Endothelial cell of umbilical vein (primary cell): ENCODE measurements around the gene RNASEH1. TPM values are rescaled to one million over a fixed set of nuclear protein-coding genes. Genes with fewer than 3 reads are reported as not detected.

Source experiments
- BruUV-seq: library from RNA; stranded (reverse); fragments of 400-500 nt; replicated peaks from 2 replicates; lab custom pipeline; 2021; lab: Mats Ljungman, UMichigan
- CTCF ChIA-PET: fragments of 300-600, 350-600 bp; sonication (Branson Sonifier 250); formaldehyde crosslinking; loops from one replicate; lab custom pipeline; 2021; ENCODE audit warnings: antibody characterized with exemption, inconsistent platforms; lab: Charles Lee
- POLR2A ChIA-PET: fragments of 300-600, 350-600 bp; sonication (Branson Sonifier 250); formaldehyde crosslinking; loops from one replicate; lab custom pipeline; 2021; ENCODE audit warnings: antibody characterized with exemption, inconsistent platforms; lab: Charles Lee
- DNase-seq: peaks from one replicate; pipeline ENCODE4 v3.0.0-alpha.2; 2011; ENCODE audit warnings: low read depth, low spot score
- FAIRE-seq: peaks from 2 replicates; lab custom pipeline; 2011; peaks lifted over from hg19 to GRCh38; lab: Jason Lieb, UNC
- H2AFZ ChIP-seq: 2 replicates; pipeline ENCODE4 v1.6.0; 2012; ENCODE audit warnings: low read depth, low read length, control low read depth, inconsistent platforms
- H3K27ac ChIP-seq: 2 replicates; pipeline ENCODE4 v1.5.1; 2011; ENCODE audit warnings: low read depth, mild to moderate bottlenecking, control low read depth, low read length, moderate library complexity; ENCODE audit not compliant: insufficient read depth
- H3K27me3 ChIP-seq, 2 experiments: 2 replicates each; pipeline versions ENCODE4 v1.6.0 to v1.6.1; 2011; ENCODE audit warnings: low read length in 2 of 2, mixed read lengths in 1 of 2; ENCODE audit not compliant: control insufficient read depth in 2 of 2, insufficient read depth in 2 of 2
- H3K36me3 ChIP-seq, 2 experiments: 2 replicates in 1 of 2; 3 replicates in 1 of 2; pipeline ENCODE4 v1.5.1; 2011; ENCODE audit warnings: low read length in 2 of 2, mild to moderate bottlenecking in 1 of 2, moderate library complexity in 1 of 2; ENCODE audit not compliant: control insufficient read depth in 2 of 2, insufficient read depth in 2 of 2; ENCODE audit errors: extremely low read depth in 1 of 2
- H3K4me1 ChIP-seq: 3 replicates; pipeline ENCODE4 v1.5.1; 2011; ENCODE audit warnings: mild to moderate bottlenecking, low read length; ENCODE audit not compliant: control insufficient read depth, insufficient read depth; ENCODE audit errors: extremely low read depth
- H3K4me2 ChIP-seq: 2 replicates; pipeline ENCODE4 v1.6.1; 2011; ENCODE audit warnings: low read length, control low read depth, mixed read lengths; ENCODE audit not compliant: insufficient read depth
- H3K4me3 ChIP-seq, 3 experiments: fragments of 200-600 bp in 1 of 3; sonication (generic), shearing (Covaris generic) in 1 of 3; replicated peaks in 1 of 3; 2 replicates each; pipeline ENCODE4 v1.5.1; 2011 to 2016; ENCODE audit warnings: control low read depth in 3 of 3, low read length in 3 of 3, mild to moderate bottlenecking in 2 of 3, inconsistent platforms in 1 of 3, low read depth in 1 of 3, moderate library complexity in 1 of 3; ENCODE audit not compliant: insufficient read depth in 1 of 3
- H3K79me2 ChIP-seq: 2 replicates; pipeline ENCODE4 v1.6.0; 2012; ENCODE audit warnings: low read length, inconsistent platforms; ENCODE audit not compliant: control insufficient read depth, insufficient read depth
- H3K9ac ChIP-seq: replicated peaks from 2 replicates; pipeline ENCODE3; 2011; ENCODE audit warnings: low read length, control low read depth; ENCODE audit not compliant: insufficient read depth; ENCODE audit errors: extremely low read depth
- H3K9me1 ChIP-seq: replicated peaks from 3 replicates; pipeline ENCODE4 v1.6.0; 2011; ENCODE audit warnings: mild to moderate bottlenecking, low read length; ENCODE audit not compliant: control insufficient read depth, insufficient read depth; ENCODE audit errors: extremely low read depth
- H3K9me3 ChIP-seq: replicated peaks from 2 replicates; pipeline ENCODE4 v1.5.1; 2012; ENCODE audit warnings: low read length, inconsistent platforms; ENCODE audit not compliant: control insufficient read depth, insufficient read depth
- H4K20me1 ChIP-seq: replicated peaks from 2 replicates; pipeline ENCODE3; 2011; ENCODE audit warnings: mild to moderate bottlenecking, low read length; ENCODE audit not compliant: control insufficient read depth, insufficient read depth; ENCODE audit errors: extremely low read depth
- CTCF ChIP-seq, 2 donors: IDR thresholded peaks; 1 replicate in 1 of 2; 2 replicates in 1 of 2; pipeline ENCODE4 v1.5.1; 2011; ENCODE audit warnings: low read length in 2 of 2, mild to moderate bottlenecking in 2 of 2, moderate library complexity in 2 of 2, control low read depth in 1 of 2, inconsistent platforms in 1 of 2, low read depth in 1 of 2; ENCODE audit not compliant: insufficient read depth in 1 of 2; ENCODE audit errors: extremely low read depth in 1 of 2
- EZH2 ChIP-seq: IDR thresholded peaks from 2 replicates; pipeline ENCODE4 v1.6.1; 2012; ENCODE audit warnings: borderline replicate concordance, low read depth, mild to moderate bottlenecking, moderate library complexity, low read length, inconsistent platforms; ENCODE audit not compliant: severe bottlenecking
- FOS ChIP-seq: IDR thresholded peaks from 2 replicates; pipeline ENCODE4 v1.6.1; 2011; ENCODE audit warnings: mild to moderate bottlenecking, low read length, moderate library complexity, borderline replicate concordance; ENCODE audit not compliant: insufficient read depth
- GATA2 ChIP-seq: IDR thresholded peaks from 2 replicates; pipeline ENCODE4 v1.7.0; 2011; ENCODE audit warnings: low read depth, mild to moderate bottlenecking, moderate library complexity, mixed read lengths, low read length; ENCODE audit not compliant: insufficient read length, insufficient read depth
- JUN ChIP-seq: IDR thresholded peaks from 2 replicates; pipeline ENCODE4 v1.6.1; 2011; ENCODE audit warnings: borderline replicate concordance, low read depth; ENCODE audit not compliant: insufficient read length, insufficient read depth
- MAX ChIP-seq: IDR thresholded peaks from 2 replicates; pipeline ENCODE4 v1.6.1; 2011; ENCODE audit not compliant: insufficient read depth, insufficient read length
- MYC ChIP-seq: IDR thresholded peaks from one replicate; pipeline ENCODE4 v1.6.1; 2011; ENCODE audit warnings: mild to moderate bottlenecking, low read depth, low read length
- POLR2A ChIP-seq: IDR thresholded peaks from 2 replicates; pipeline ENCODE4 v1.6.1; 2012; ENCODE audit warnings: low read depth, mild to moderate bottlenecking, control low read depth, low read length
- POLR2AphosphoS5 ChIP-seq: IDR thresholded peaks from 2 replicates; pipeline ENCODE4 v1.6.1; 2012; ENCODE audit warnings: low read depth, mild to moderate bottlenecking, control low read depth, low read length, moderate library complexity; ENCODE audit not compliant: insufficient read depth
- dilution Hi-C: fragments of 300-500 bp; cut with MboI; formaldehyde crosslinking; loops from one replicate; pipeline ENCODE4 v1.15.0; 2019; ENCODE audit warnings: low sequenced_read_pairs; ENCODE audit not compliant: extremely low pct_ligation_motif_present
- intact Hi-C: fragments of 100-400 bp; cut with micrococcal nuclease; formaldehyde crosslinking; loops from one replicate; pipeline ENCODE4 v1.10.0; 2022
- polyA plus RNA-seq, 4 experiments: library from polyadenylated mRNA; depleted of rRNA in 3 of 4; stranded (reverse) in 3 of 4; unstranded in 1 of 4; fragments of >200 nt; gene quantifications; 2 replicates each; pipeline versions ENCODE4 v1.2.1 to v1.2.3, GENCODE V29; 2011 to 2012; ENCODE audit warnings: missing spikeins in 1 of 4
- total RNA-seq: library from RNA; stranded (reverse); gene quantifications from 2 replicates; pipeline ENCODE4 v1.2.3, GENCODE V29; 2021

Gene RNASEH1
- total and polyA plus RNA-seq, 2 donors (not counting 3 experiments of a cell fraction or from before 2014, with no cell fraction given): 12.8 to 30.8 TPM

GRCh38 chr2:3518496-3519254 is 39.5 kb downstream of the RNASEH1 start:
- H2AFZ ChIP-seq: peak overlapping the region; percentile 90
- FAIRE-seq (peak; percentile 94), DNase-seq (peak; percentile 100)
- TF ChIP-seq POLR2A: peak; percentile 83
- peak; percentile 87 for TF ChIP-seq POLR2AphosphoS5
- no peak for TF ChIP-seq MAX
- no TSS peak for BruUV-seq
- H3K27ac ChIP-seq: peak overlapping the region; percentile 60
- ChIA-PET CTCF (interaction anchor here (1.0 to 2.4 kb wide), 4 partner anchors 18 to 64 kb away, joined by 3 to 12 read pairs (median 4); partner anchors contain the start of gene RNASEH1), POLR2A (interaction anchor here (0.6 to 1.3 kb wide), 5 partner anchors 13 to 57 kb away, joined by 3 to 8 read pairs (median 3); no protein-coding TSS in a partner anchor)
- dilution Hi-C loops: no loop called here
- peaks cover 24% of the 10 kb centered on the region for H3K4me1 ChIP-seq
- H4K20me1 ChIP-seq: no peaks in the 10 kb centered on the region
- no peaks in the 10 kb centered on the region for H3K27me3 ChIP-seq
- H3K79me2 ChIP-seq: peaks cover 7% of the 10 kb centered on the region
- H3K4me3 ChIP-seq: peak overlapping the region; percentile 66 to 89 (median 89)
- peak overlapping the region; percentile 88 for H3K4me2 ChIP-seq
- H3K9ac ChIP-seq: peak overlapping the region; percentile 80
- no peaks in the 10 kb centered on the region for H3K9me1 ChIP-seq
- peaks cover 0 to 2% of the 10 kb centered on the region in 2 experiments for H3K36me3 ChIP-seq
- intact Hi-C loops: loop anchor here (1.0 to 2.0 kb wide), 4 partner anchors 18 to 140 kb away; partner anchors contain the start of genes RNASEH1, RPS7 and TRAPPC12
- no peaks in the 10 kb centered on the region for H3K9me3 ChIP-seq

GRCh38 chr2:3517948-3518495 is 40.1 kb downstream of the RNASEH1 start:
- no peak for FAIRE-seq
- dilution Hi-C loops: no loop called here

More at GRCh38 chr2:3517948-3518495, 40.1 kb downstream of the RNASEH1 start:
- intact Hi-C loops: loop anchor here (2.0 kb wide), 1 partner anchor 139 kb away; the partner anchor contains the start of gene TRAPPC12
- H4K20me1 ChIP-seq: no peaks in the 10 kb centered on the region
- TF ChIP-seq EZH2 (no peak), GATA2 (no peak), POLR2AphosphoS5 (no peak), FOS (no peak), CTCF (IDR thresholded peaks at IDR 0.05; ENCODE audit: extremely low read depth in 1 of 2, insufficient read depth in 1 of 2, low read depth in 1 of 2, low read length in 2 of 2) (no peak), JUN (no peak), MYC (no peak), POLR2A (no peak), MAX (no peak)
- no peak overlapping the region for H3K27ac ChIP-seq
- peaks cover 18% of the 10 kb centered on the region for H3K4me1 ChIP-seq
- no peaks in the 10 kb centered on the region for H3K27me3 ChIP-seq
- BruUV-seq: no TSS peak
- H2AFZ ChIP-seq: peak overlapping the region; percentile 89
- peaks cover 0 to 3% of the 10 kb centered on the region in 2 experiments for H3K36me3 ChIP-seq
- CTCF ChIA-PET: interaction anchor here (1.0 to 2.4 kb wide), 4 partner anchors 18 to 65 kb away, joined by 3 to 12 read pairs (median 4); partner anchors contain the start of gene RNASEH1
- peak overlapping the region; percentile 66 to 89 (median 89) for H3K4me3 ChIP-seq
- peaks cover 7% of the 10 kb centered on the region for H3K79me2 ChIP-seq
- H3K9me1 ChIP-seq: no peaks in the 10 kb centered on the region
- DNase-seq: peak; percentile 18
- H3K9ac ChIP-seq: peak overlapping the region; percentile 73
- no peaks in the 10 kb centered on the region for H3K9me3 ChIP-seq
- H3K4me2 ChIP-seq: peak overlapping the region; percentile 88
- POLR2A ChIA-PET: interaction anchor here (1.0 to 1.3 kb wide), 3 partner anchors 12 to 58 kb away, joined by 3 to 8 read pairs (median 3); no protein-coding TSS in a partner anchor
